HL-60 (cell line): ENCODE data around the gene TM9SF3.

Source experiments
- DNase-seq, 2 experiments: peaks; one replicate each; pipeline ENCODE4 v3.0.0-alpha.2; 2010 to 2020; ENCODE audit warnings: low read depth in 1 of 2, low spot score in 1 of 2
- H3K27ac ChIP-seq: fragments of 250-450 bp; sonication (Bioruptor Pico); replicated peaks from 2 replicates; pipeline ENCODE4 v1.5.1; 2020; ENCODE audit warnings: mild to moderate bottlenecking, moderate library complexity
- H3K27me3 ChIP-seq: fragments of 250-450 bp; sonication (Bioruptor Pico); 2 replicates; pipeline ENCODE4 v1.5.1; 2021; ENCODE audit warnings: mild to moderate bottlenecking, moderate library complexity; ENCODE audit not compliant: insufficient read depth, poor library complexity, severe bottlenecking
- H3K4me3 ChIP-seq: replicated peaks from 2 replicates; pipeline ENCODE4 v1.5.1; 2011; ENCODE audit warnings: mild to moderate bottlenecking, control low read depth, low read length; ENCODE audit not compliant: insufficient read depth
- CTCF ChIP-seq: IDR thresholded peaks from one replicate; pipeline ENCODE4 v1.5.1; 2011; ENCODE audit warnings: low read length, control low read depth, inconsistent platforms; ENCODE audit not compliant: insufficient read depth
- GABPA ChIP-seq: IDR thresholded peaks from 2 replicates; pipeline ENCODE4 v1.6.1; 2012; ENCODE audit warnings: low read depth
- POLR2AphosphoS5 ChIP-seq: IDR thresholded peaks from 2 replicates; pipeline ENCODE4 v1.6.1; 2012; ENCODE audit warnings: low read depth
- REST ChIP-seq: IDR thresholded peaks from 2 replicates; pipeline ENCODE4 v1.6.1; 2012; ENCODE audit warnings: low read depth; ENCODE audit not compliant: insufficient replicate concordance
- SPI1 ChIP-seq: IDR thresholded peaks from 2 replicates; pipeline ENCODE4 v1.6.1; 2012; ENCODE audit warnings: low read depth, mild to moderate bottlenecking, borderline replicate concordance

The TM9SF3 gene

GRCh38 chr10:96496281-96496925 lies 90.4 kb downstream of the TM9SF3 start:
- Histone ChIP-seq H3K27me3 (no peaks in the 10 kb centered on the region), H3K27ac (no peak overlapping the region), H3K4me3 (no peak overlapping the region)
- TF ChIP-seq REST: peak; percentile 93
- TF ChIP-seq CTCF: no peak
- no peak for DNase-seq

- Histone ChIP-seq H3K27ac (no peak overlapping the region), H3K4me3 (no peak overlapping the region), H3K27me3 (no peaks in the 10 kb centered on the region)
- TF ChIP-seq SPI1 (no peak), REST (no peak), POLR2AphosphoS5 (no peak), CTCF (no peak), GABPA (no peak)
- no peak for DNase-seq
Observed at GRCh38 chr10:96495544-96495943, 91.3 kb downstream of the TM9SF3 start.

GRCh38 chr10:96494694-96495093 lies 92.1 kb downstream of the TM9SF3 start:
- Histone ChIP-seq H3K27me3 (peaks cover 2% of the 10 kb centered on the region), H3K27ac (no peak overlapping the region), H3K4me3 (no peak overlapping the region)
- TF ChIP-seq GABPA (no peak), POLR2AphosphoS5 (no peak), SPI1 (no peak), CTCF (no peak), REST (no peak)
- no peak for DNase-seq
